ENCODE results near the gene AFAP1. TPM values are rescaled to one million over a fixed set of nuclear protein-coding genes. Genes with fewer than 3 reads are reported as not detected.

The AFAP1 gene
- total and polyA plus RNA-seq, 2 of the 8 experiments (the other 6 are each of a cell fraction or from before 2014, with no cell fraction given) = 3.6 to 18.2 TPM

DNA sequence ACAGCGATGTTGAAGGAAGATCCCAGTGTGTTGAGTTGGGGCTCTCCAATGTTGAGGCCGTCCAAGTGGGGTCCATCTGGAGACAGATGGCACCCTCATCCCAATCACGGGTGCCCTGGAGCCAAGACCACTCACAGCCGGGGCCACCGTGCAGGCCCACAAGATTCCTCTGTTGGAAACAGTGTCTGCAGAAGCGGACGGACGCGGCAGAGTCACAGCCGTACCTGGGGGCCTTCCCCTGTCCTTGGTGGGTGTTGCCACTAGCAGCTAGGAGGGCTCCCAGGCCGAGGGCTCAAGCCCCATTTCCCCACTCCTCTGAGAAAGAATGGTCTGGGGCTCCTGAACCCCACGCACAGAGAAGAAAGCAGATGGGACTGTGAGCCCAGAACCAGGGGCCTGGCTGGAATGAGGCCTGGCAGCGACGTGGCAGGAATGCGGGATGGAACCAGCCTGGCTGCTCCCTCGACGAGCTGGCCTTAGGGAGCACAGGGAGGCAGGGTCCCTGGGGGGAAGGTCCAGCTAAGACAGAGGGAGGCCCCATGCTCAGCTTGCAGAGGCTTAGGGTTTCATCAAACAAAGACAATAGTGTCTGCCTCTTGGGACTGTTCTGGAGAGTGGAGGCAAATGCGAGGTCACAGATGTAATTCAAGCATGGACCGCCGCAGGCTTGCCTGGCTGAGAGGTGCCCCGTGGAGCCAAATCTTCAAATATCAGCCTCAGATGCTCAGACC, 228.9 kb downstream of the AFAP1 start:
- ChIA-PET CTCF (ENCODE audit: partially characterized antibody) (interaction anchor here (0.9 to 1.6 kb wide), 7 partner anchors 9 to 187 kb away, joined by 3 to 8 read pairs (median 4); no protein-coding TSS in a partner anchor), POLR2A (ENCODE audit: partially characterized antibody) (no interaction called here)
- Histone ChIP-seq H3K23me2 (ENCODE audit: low read depth, low read length) (no peaks in the 10 kb centered on the region; the same call in 1 of the 2 replicates), H3K4me2 (ENCODE audit: insufficient read depth in 1 of 2, low read depth in 2 of 2, low read length in 2 of 2) (no peak overlapping the region), H3K23ac (ENCODE audit: insufficient read length) (no peak overlapping the region), H3K14ac (ENCODE audit: insufficient read length) (no peak overlapping the region), H3K27ac (ENCODE audit: low read depth, low read length) (no peak overlapping the region), H3K18ac (ENCODE audit: extremely low read depth, low read length) (no peak overlapping the region), H3K4me3 (ENCODE audit: extremely low read depth in 1 of 4, insufficient read depth in 2 of 4, low read depth in 3 of 4, low read length in 4 of 4) (no peak overlapping the region), H2AFZ (ENCODE audit: low read length) (no peak overlapping the region), H4K91ac (replicated peaks; ENCODE audit: insufficient read length, low read length) (no peak overlapping the region), H4K8ac (ENCODE audit: extremely low read depth, insufficient read depth, low read length) (no peak overlapping the region), H3K79me1 (ENCODE audit: low read depth, low read length) (no peaks in the 10 kb centered on the region), H3K27me3 (replicated peaks in 1 of 4; ENCODE audit: control insufficient read depth in 3 of 4, extremely low read depth in 1 of 4, insufficient read depth in 3 of 4, low read length in 3 of 4) (no peaks in the 10 kb centered on the region), H2BK120ac (replicated peaks; ENCODE audit: low read depth, low read length) (no peak overlapping the region), H3K4ac (replicated peaks; ENCODE audit: insufficient read length, low read depth, low read length) (no peak overlapping the region), H3K56ac (replicated peaks; ENCODE audit: insufficient read length, low read depth, low read length) (no peak overlapping the region), H2BK15ac (ENCODE audit: low read length) (no peak overlapping the region), H3K36me3 (ENCODE audit: control insufficient read depth in 2 of 4, insufficient read depth in 4 of 4, low read length in 3 of 4) (no peaks in the 10 kb centered on the region), H4K20me1 (replicated peaks in 1 of 2; ENCODE audit: control insufficient read depth in 1 of 2, insufficient read depth in 2 of 2, low read length in 2 of 2) (no peaks in the 10 kb centered on the region), H3K4me1 (replicated peaks in 1 of 4; ENCODE audit: control insufficient read depth in 3 of 4, insufficient read depth in 4 of 4, low read length in 3 of 4) (peaks cover 0 to 3% (median 0%) of the 10 kb centered on the region in 4 experiments; a peak in 3 of 7 replicates), H3K9ac (replicated peaks in 1 of 4; ENCODE audit: extremely low read depth in 1 of 4, low read depth in 3 of 4, low read length in 3 of 4) (no peak overlapping the region), H3K9me3 (ENCODE audit: insufficient read depth in 2 of 2, low read depth in 1 of 2, low read length in 1 of 2) (no peaks in the 10 kb centered on the region; a peak in 1 of 4 replicates), H2AK5ac (ENCODE audit: low read depth, low read length) (no peak overlapping the region), H4K5ac (ENCODE audit: insufficient read length, low read depth, low read length) (no peak overlapping the region), H3K79me2 (ENCODE audit: control insufficient read depth in 1 of 2, insufficient read depth in 2 of 2, low read length in 2 of 2) (no peaks in the 10 kb centered on the region), H2BK20ac (ENCODE audit: low read length) (no peak overlapping the region), H2BK12ac (ENCODE audit: low read depth, low read length) (no peak overlapping the region), H2BK5ac (ENCODE audit: low read depth, low read length) (no peak overlapping the region)
- 94% methylated on average over 21 of the region's 21 CpGs; no CpG with 5 or more reads in 1 of the 2 experiments for WGBS, 2 experiments (ENCODE audit: extremely low coverage in 1 of 2, insufficient coverage in 1 of 2, insufficient read length in 1 of 2, insufficient replicate concordance in 2 of 2, low coverage in 1 of 2, low lambda C conversion rate in 2 of 2, missing lambda C conversion rate in 1 of 2)
- FAIRE-seq (no peak), DNase-seq (ENCODE audit: low read depth in 1 of 2, low spot score in 2 of 2) (no peak)
- TF ChIP-seq TBP (IDR thresholded peaks at IDR 0.05; ENCODE audit: low read depth, low read length) (no peak), JUN (IDR thresholded peaks at IDR 0.05; ENCODE audit: low read depth, low read length) (no peak), JUND (IDR thresholded peaks at IDR 0.05; ENCODE audit: low read length) (no peak), CTBP2 (IDR thresholded peaks at IDR 0.05; ENCODE audit: borderline replicate concordance, insufficient read depth, insufficient read length, low read length) (no peak), RNF2 (IDR thresholded peaks at IDR 0.05; ENCODE audit: borderline replicate concordance, low read depth, low read length, missing control alignments, poor library complexity, severe bottlenecking) (no peak), MAFK (IDR thresholded peaks at IDR 0.05; ENCODE audit: low read depth, low read length) (no peak), TEAD4 (IDR thresholded peaks at IDR 0.05; ENCODE audit: low read depth, low read length) (no peak)
- TF ChIP-seq, protein P1, sequence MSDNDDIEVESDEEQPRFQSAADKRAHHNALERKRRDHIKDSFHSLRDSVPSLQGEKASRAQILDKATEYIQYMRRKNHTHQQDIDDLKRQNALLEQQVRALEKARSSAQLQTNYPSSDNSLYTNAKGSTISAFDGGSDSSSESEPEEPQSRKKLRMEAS (IDR thresholded peaks at IDR 0.05) = no peak
- TF ChIP-seq, protein P2, sequence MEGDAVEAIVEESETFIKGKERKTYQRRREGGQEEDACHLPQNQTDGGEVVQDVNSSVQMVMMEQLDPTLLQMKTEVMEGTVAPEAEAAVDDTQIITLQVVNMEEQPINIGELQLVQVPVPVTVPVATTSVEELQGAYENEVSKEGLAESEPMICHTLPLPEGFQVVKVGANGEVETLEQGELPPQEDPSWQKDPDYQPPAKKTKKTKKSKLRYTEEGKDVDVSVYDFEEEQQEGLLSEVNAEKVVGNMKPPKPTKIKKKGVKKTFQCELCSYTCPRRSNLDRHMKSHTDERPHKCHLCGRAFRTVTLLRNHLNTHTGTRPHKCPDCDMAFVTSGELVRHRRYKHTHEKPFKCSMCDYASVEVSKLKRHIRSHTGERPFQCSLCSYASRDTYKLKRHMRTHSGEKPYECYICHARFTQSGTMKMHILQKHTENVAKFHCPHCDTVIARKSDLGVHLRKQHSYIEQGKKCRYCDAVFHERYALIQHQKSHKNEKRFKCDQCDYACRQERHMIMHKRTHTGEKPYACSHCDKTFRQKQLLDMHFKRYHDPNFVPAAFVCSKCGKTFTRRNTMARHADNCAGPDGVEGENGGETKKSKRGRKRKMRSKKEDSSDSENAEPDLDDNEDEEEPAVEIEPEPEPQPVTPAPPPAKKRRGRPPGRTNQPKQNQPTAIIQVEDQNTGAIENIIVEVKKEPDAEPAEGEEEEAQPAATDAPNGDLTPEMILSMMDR (IDR thresholded peaks at IDR 0.05; ENCODE audit: control extremely low read depth in 1 of 3, insufficient read depth in 1 of 3, low read depth in 1 of 3, low read length in 3 of 3) = no peak

Measured in H1 (cell line).